ENCODE results near the gene PAK5. TPM values are rescaled to one million over a fixed set of nuclear protein-coding genes. Genes with fewer than 3 reads are reported as not detected.

PAK5 gene
- total and polyA plus RNA-seq, 2 donors (not counting 1 experiment from before 2014, with no cell fraction given): not detected

- no peak overlapping the region for H3K4me2 ChIP-seq (ENCODE audit: extremely low read depth, insufficient read depth, low read length)
- no peak for DNase-seq (ENCODE audit: low read depth in 2 of 2)
- TF ChIP-seq, protein P1, sequence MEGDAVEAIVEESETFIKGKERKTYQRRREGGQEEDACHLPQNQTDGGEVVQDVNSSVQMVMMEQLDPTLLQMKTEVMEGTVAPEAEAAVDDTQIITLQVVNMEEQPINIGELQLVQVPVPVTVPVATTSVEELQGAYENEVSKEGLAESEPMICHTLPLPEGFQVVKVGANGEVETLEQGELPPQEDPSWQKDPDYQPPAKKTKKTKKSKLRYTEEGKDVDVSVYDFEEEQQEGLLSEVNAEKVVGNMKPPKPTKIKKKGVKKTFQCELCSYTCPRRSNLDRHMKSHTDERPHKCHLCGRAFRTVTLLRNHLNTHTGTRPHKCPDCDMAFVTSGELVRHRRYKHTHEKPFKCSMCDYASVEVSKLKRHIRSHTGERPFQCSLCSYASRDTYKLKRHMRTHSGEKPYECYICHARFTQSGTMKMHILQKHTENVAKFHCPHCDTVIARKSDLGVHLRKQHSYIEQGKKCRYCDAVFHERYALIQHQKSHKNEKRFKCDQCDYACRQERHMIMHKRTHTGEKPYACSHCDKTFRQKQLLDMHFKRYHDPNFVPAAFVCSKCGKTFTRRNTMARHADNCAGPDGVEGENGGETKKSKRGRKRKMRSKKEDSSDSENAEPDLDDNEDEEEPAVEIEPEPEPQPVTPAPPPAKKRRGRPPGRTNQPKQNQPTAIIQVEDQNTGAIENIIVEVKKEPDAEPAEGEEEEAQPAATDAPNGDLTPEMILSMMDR (conservative IDR thresholded peaks at IDR 0.05 in 1 of 2, IDR thresholded peaks at IDR 0.05 in 1 of 2; ENCODE audit: low read depth in 1 of 2, low read length in 2 of 2): no peak
- no peak for TF ChIP-seq EZH2 (IDR thresholded peaks at IDR 0.05; ENCODE audit: low read length, missing control alignments)
These were observed 83.6 kb downstream of the PAK5 start for GRCh38 chr20:9755301-9755700.

GRCh38 chr20:9744551-9744950 is 94.3 kb downstream of the PAK5 start:
- Histone ChIP-seq H4K20me1 (ENCODE audit: control insufficient read depth, extremely low read depth, insufficient read depth, low read length) (no peaks in the 10 kb centered on the region), H3K4me1 (ENCODE audit: control insufficient read depth, extremely low read depth, insufficient read depth, low read length) (no peaks in the 10 kb centered on the region), H3K4me3 (replicated peaks in 1 of 4; ENCODE audit: control extremely low read depth in 1 of 4, insufficient read depth in 1 of 4, low read depth in 3 of 4, low read length in 4 of 4) (no peak overlapping the region), H3K27me3 (ENCODE audit: control insufficient read depth, insufficient read depth, low read length) (no peaks in the 10 kb centered on the region), H3K79me2 (ENCODE audit: control insufficient read depth, insufficient read depth, low read length) (no peaks in the 10 kb centered on the region), H2AFZ (ENCODE audit: low read length) (no peak overlapping the region), H3K9ac (ENCODE audit: insufficient read depth, low read length) (no peak overlapping the region), H3K27ac (ENCODE audit: insufficient read depth, low read length) (no peak overlapping the region), H3K36me3 (ENCODE audit: control insufficient read depth, insufficient read depth, low read length) (no peaks in the 10 kb centered on the region), H3K4me2 (ENCODE audit: extremely low read depth, insufficient read depth, low read length) (no peak overlapping the region), H3K9me3 (ENCODE audit: control insufficient read depth, insufficient read depth, low read depth, low read length) (no peaks in the 10 kb centered on the region)
- DNase-seq (ENCODE audit: low read depth in 2 of 2): no peak
- TF ChIP-seq, protein P1 (conservative IDR thresholded peaks at IDR 0.05 in 1 of 2, IDR thresholded peaks at IDR 0.05 in 1 of 2; ENCODE audit: low read depth in 1 of 2, low read length in 2 of 2): no peak
- TF ChIP-seq EZH2 (IDR thresholded peaks at IDR 0.05; ENCODE audit: low read length, missing control alignments): no peak

More at GRCh38 chr20:9755301-9755700, 83.6 kb downstream of the PAK5 start:
- H3K9ac ChIP-seq (ENCODE audit: insufficient read depth, low read length): no peak overlapping the region
- H3K27me3 ChIP-seq (ENCODE audit: control insufficient read depth, insufficient read depth, low read length): no peaks in the 10 kb centered on the region
- no peak overlapping the region for H3K4me3 ChIP-seq (replicated peaks in 1 of 4; ENCODE audit: control extremely low read depth in 1 of 4, insufficient read depth in 1 of 4, low read depth in 3 of 4, low read length in 4 of 4)
- no peaks in the 10 kb centered on the region for H3K36me3 ChIP-seq (ENCODE audit: control insufficient read depth, insufficient read depth, low read length)
- no peaks in the 10 kb centered on the region for H3K79me2 ChIP-seq (ENCODE audit: control insufficient read depth, insufficient read depth, low read length)
- H3K27ac ChIP-seq (ENCODE audit: insufficient read depth, low read length): no peak overlapping the region
- no peaks in the 10 kb centered on the region for H4K20me1 ChIP-seq (ENCODE audit: control insufficient read depth, extremely low read depth, insufficient read depth, low read length)
- no peaks in the 10 kb centered on the region for H3K9me3 ChIP-seq (ENCODE audit: control insufficient read depth, insufficient read depth, low read depth, low read length)
- H3K4me1 ChIP-seq (ENCODE audit: control insufficient read depth, extremely low read depth, insufficient read depth, low read length): no peaks in the 10 kb centered on the region
- no peak overlapping the region for H2AFZ ChIP-seq (ENCODE audit: low read length)

- Histone ChIP-seq H3K4me2 (ENCODE audit: extremely low read depth, insufficient read depth, low read length) (no peak overlapping the region), H4K20me1 (ENCODE audit: control insufficient read depth, extremely low read depth, insufficient read depth, low read length) (no peaks in the 10 kb centered on the region), H3K27ac (ENCODE audit: insufficient read depth, low read length) (no peak overlapping the region), H3K36me3 (ENCODE audit: control insufficient read depth, insufficient read depth, low read length) (no peaks in the 10 kb centered on the region), H3K79me2 (ENCODE audit: control insufficient read depth, insufficient read depth, low read length) (no peaks in the 10 kb centered on the region), H3K4me3 (replicated peaks in 1 of 4; ENCODE audit: control extremely low read depth in 1 of 4, insufficient read depth in 1 of 4, low read depth in 3 of 4, low read length in 4 of 4) (no peak overlapping the region), H3K4me1 (ENCODE audit: control insufficient read depth, extremely low read depth, insufficient read depth, low read length) (no peaks in the 10 kb centered on the region), H2AFZ (ENCODE audit: low read length) (no peak overlapping the region), H3K27me3 (ENCODE audit: control insufficient read depth, insufficient read depth, low read length) (no peaks in the 10 kb centered on the region), H3K9me3 (ENCODE audit: control insufficient read depth, insufficient read depth, low read depth, low read length) (no peaks in the 10 kb centered on the region), H3K9ac (ENCODE audit: insufficient read depth, low read length) (no peak overlapping the region)
- DNase-seq (ENCODE audit: low read depth in 2 of 2): no peak
- TF ChIP-seq, protein P1 (conservative IDR thresholded peaks at IDR 0.05 in 1 of 2, IDR thresholded peaks at IDR 0.05 in 1 of 2; ENCODE audit: low read depth in 1 of 2, low read length in 2 of 2): no peak
- no peak for TF ChIP-seq EZH2 (IDR thresholded peaks at IDR 0.05; ENCODE audit: low read length, missing control alignments)
These were observed 95.0 kb downstream of the PAK5 start for GRCh38 chr20:9743871-9744270.
